NCI-H2171 treated with DMSO at 0.1 percent for 48 hours (cell line): Measurements from ENCODE around the gene PTGES3L.
"Not testable (repeated sequence)": the region's sequence is repeated elsewhere in the genome, so short reads cannot be mapped to it uniquely, and the experiment has no call there.

Experiments used
- DNase-seq: peaks from one replicate; lab custom pipeline; 2025; lab: John Stamatoyannopoulos, UW

Gene PTGES3L

DNA sequence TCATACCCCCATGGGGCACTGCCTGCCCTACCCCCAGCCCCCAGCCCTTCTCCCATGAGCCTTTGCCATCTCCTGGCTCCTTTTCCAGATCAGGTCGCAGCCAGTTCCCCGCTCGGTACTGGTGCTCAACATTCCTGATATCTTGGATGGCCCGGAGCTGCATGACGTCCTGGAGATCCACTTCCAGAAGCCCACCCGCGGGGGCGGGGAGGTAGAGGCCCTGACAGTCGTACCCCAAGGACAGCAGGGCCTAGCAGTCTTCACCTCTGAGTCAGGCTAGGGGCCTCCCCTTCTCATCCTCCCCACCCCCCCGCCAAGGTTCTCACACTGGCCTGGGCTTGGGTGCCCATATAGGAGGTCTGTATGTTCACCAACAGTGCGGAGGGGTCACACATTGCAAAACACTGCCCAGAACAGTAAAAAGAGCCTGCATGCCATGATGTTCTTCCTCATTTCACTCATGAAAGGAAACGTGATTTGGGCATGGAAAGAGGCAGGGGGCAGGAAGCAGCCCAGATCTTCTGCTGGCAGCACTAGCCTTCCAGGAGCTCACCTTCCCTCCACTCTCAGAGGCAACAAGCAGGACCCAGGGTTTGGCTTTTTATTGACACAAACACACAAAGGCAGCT, 34.3 kb upstream of the PTGES3L start:
- no peak for DNase-seq

DNA sequence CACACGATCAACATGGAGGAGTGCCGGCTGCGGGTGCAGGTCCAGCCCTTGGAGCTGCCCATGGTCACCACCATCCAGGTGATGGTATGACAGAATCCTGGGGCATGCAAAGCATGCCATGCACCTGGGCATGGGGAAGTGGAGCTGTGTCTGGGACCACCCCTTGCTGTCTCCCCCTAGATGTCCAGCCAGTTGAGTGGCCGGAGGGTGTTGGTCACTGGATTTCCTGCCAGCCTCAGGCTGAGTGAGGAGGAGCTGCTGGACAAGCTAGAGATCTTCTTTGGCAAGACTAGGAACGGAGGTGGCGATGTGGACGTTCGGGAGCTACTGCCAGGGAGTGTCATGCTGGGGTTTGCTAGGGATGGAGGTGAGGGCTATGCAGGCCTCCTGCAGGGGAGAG, 33.4 kb upstream of the PTGES3L start:
- DNase-seq: no peak

GRCh38 chr17:43011728-43012472, 32.0 kb upstream of the PTGES3L start:
- no peak for DNase-seq

- DNase-seq: no peak
These were observed 30.9 kb upstream of the PTGES3L start for GRCh38 chr17:43010667-43011308.

DNA sequence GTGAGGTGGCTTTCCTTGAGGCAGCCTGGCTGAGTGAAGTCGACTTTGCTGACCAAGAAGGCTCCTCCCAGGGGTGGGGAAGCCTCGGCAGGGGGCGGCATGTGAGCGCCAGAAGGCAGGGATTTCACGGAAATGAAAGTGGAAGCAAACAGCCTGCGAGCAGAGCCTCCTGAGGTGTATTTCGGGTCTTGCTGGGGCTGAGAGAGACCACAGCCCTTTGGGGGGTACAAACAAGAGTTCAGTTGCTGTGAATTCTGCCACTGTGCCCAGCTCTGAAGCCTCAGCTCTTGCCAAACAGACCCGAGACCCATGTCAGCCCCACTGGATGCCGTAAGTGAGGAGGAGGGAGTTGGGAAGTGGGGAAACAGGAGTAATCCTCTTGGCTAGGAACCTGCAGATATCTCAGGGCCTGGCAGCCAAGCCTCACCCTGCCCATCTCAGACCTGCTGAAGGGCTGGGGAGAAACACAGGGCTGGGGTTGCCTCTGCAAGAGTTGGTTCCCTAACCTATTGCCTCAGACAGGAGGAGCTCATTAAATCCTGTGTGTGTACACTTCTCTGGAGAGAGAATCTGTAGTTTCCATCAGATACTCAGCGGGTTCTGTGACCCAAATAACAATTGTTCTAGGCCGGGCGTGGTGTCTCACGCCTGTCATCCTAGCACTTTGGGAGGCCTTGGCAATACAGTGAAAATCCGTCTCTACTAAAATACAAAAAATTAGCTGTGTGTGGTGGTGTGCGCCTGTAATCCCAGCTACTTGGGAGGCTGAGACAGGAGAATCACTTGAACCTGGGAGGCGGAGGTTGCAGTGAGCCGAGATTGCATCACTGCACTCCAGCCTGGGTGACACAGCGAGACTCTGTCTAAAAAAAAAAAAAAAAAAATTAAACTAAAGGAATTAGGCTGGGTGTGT, 27.0 kb upstream of the PTGES3L start, which contains the start of gene IFI35:
Gene IFI35, plus strand, starts transcription at position 146 of the 913 bp plus-strand sequence. Its CDS starts 164 bp downstream, at position 310.
- peak; percentile 48 for DNase-seq

- DNase-seq: peak; percentile 3
These were observed 23.8 kb upstream of the PTGES3L start for GRCh38 chr17:43003542-43004172.

DNA sequence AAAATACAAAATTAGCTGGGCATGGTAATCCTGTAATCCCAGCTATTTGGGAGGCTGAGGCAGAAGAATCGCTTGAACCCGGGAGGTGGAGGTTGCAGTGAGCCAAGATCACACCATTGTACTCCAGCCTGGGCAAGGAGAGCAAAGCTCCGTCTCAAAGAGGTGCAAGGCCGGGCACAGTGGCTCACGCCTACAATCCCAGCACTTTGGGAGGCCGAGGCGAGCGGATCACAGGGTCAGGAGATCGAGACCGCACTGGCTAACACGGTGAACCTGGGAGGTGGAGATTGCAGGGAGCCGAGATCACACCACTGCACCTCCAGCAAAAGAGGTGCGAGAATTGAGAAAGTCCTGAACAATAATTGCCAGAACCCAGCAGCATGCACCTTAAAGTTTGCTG, 21.0 kb upstream of the PTGES3L start:
- DNase-seq: not testable (repeated sequence)

DNA sequence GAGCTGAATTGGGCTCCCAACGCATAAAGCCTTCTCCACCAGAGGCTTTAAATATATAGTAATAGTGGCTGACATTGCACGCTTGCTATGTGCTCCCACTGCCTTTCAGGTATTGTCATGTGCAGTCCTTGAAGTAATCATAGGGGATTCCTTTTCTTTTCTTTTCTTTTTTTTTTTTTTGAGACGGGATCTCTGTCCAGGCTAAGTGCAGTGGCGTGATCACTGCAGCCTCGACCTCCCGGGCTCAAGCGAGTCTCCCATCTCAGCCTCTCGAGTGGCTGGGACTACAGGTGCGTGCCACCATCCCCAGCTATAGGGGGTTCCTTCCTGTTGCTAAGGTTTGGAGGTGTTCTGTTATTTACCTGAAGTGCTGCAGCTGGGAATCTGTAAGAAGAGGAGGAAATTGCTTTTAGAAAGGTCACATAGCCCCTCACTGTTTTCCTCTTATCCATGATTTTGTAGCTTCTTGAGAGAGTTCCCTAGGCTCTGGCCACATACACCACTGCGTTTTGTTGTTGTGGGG, 19.2 kb upstream of the PTGES3L start:
- no peak for DNase-seq

DNA sequence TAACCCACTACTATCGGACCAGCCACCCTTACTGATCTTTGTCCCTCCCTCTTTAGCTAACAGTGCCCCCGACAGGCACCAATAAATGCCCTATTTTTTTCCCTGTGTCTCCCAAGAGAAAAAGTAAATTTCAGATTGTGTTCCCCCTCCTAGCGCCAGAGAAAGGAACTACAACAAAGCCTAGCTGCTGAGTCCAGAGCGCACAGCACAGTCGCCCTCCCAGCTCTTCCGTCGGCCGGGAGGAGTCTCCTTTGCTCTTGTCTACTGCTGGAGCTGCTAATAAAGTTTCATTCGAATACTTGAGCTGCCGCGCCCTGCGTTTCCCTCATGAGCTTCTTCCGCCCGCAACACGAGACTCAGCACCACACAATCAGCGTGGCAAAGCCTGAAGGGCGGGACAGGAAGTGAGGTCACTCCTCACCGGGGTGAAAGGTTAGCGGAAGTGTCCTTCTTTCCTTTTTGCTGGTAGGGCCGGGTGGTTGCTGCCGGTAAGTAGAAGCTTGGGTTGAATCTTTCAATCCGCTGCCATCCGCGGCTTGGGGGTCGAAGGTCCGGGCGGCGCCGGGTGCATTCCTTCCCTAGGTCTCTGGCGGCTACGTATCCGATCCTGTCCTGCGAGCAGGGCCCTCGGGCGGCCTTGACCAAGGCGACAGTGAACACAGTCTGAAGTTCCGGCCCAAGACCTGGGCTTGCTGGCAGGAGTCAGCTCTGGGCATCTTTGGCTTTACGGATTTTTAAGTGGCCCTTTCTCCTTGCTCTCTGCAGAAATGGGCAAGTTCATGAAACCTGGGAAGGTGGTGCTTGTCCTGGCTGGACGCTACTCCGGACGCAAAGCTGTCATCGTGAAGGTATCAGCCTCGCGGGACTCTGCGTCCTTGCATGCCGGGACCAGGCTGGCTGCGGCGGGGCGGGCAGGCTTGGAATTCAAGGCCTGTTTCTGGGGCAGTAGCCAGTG, 18.4 kb upstream of the PTGES3L start, which contains the start of gene RPL27:
Gene RPL27, plus strand, starts transcription at position 436 of the 955 bp plus-strand sequence. Its CDS starts 332 bp downstream, at position 768.
- DNase-seq: peak; percentile 100

GRCh38 chr17:42997390-42997983, 17.6 kb upstream of the PTGES3L start:
- no peak for DNase-seq

DNA sequence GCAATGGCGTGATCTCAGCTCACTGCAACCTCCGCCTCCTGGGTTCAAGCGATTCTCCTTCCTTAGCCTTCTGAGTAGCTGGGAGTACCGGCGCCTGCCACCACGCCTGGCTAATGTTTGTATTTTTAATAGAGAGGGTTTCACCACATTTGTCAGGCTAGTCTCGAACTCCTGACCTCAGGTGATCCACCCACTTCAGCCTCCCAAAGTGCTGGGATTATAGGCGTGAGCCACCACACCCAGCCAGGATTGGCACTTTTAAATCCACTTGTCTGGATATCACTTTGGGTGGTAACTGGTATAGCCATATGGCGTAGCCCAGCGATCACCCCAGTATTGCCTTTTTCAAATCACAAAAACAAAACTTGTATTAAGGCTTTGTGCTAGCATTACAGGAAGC, 14.0 kb upstream of the PTGES3L start:
- DNase-seq: not testable (repeated sequence)

DNA sequence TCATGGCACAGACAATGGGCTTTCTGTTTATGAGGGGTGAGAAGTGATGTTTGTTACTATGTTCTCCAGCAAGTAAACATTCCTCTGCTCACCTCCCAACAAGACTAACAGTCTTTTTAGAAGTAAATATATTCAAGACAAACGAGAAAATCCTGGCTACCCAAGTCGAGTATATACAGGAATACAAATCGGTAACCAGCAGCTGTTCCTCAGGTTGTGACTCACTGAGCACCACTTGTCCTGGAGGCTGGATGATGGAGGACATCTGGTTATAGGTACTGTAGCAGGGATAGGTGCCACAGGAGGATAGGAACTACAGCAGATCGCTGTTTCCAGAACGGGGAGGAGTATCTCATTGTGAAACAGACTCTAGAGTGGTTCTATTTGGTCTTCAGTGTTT, 13.0 kb upstream of the PTGES3L start:
- no peak for DNase-seq

GRCh38 chr17:42991471-42991870, 11.6 kb upstream of the PTGES3L start:
- DNase-seq: no peak

GRCh38 chr17:42989726-42990652, 10.1 kb upstream of the PTGES3L start:
- DNase-seq: no peak

DNA sequence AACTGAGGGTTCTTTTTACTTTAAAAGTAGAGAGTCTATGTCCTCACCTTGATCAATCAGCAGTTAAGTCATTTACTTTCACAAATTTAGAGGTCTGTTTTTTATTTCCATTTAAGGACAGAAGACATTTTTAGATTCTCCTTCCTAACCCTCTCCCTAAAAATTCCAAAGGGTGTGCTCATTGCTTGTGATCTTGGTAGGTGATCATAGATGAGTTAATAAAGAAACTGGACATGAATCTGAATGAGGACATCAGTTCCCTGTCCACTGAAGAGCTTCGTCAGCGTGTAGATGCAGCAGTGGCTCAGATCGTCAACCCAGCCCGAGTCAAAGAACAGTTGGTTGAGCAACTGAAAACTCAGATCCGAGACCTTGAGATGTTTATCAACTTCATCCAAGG, 9.3 kb upstream of the PTGES3L start:
- no peak for DNase-seq

- DNase-seq: no peak
These were observed 5.3 kb upstream of the PTGES3L start for GRCh38 chr17:42985225-42985624.

DNA sequence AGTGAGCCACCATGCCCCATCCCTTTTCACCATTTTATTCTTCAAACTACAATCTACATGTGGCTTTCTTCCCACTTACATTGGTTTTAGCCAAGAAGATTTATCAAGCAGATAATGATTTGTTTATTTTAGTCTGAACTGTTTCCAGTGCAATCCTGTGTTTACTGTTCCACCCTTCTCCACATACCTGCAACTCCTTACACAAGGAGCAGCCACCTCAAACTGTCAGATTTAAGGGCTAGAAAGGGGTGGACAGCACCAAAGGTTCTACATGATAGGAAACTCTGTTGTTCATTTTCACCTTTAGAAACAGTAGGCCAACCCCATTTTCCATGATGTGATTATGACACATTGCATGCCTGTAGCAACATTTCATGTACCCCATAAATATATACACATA, 2.4 kb upstream of the PTGES3L start:
- no peak for DNase-seq

DNA sequence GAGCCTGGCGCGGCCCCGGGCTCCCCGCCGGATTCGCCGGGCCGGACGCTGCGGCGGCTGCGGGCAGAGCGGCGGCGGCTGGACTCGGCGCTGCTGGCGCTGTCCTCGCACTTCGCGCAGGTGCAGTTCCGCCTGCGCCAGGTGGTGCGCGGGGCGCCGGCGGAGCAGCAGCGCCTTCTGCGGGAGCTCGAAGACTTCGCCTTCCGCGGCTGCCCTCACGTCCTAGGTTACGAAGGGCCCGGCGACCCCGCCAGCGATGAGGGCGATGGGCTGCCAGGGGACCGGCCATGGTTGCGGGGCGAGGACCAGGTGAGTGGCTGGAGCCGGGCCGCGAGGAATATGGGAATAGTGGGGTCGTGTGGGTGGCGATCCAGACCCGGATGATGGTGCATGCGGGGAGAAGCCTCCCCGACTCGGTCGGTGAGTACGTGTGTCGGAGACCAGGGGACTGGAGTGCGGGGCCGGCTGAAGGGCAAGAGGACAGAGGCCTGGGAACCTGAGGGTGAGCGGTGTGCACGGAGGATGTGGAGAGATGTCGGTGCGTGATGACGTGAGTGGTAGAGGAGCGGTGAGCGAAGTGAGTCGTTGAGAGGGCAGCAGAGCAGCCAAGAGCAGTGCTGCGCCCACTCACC, 1.0 kb upstream of the PTGES3L start:
- peak; percentile 62 for DNase-seq
